ENCODE results near the gene CCL13. TPM values are rescaled to one million over a fixed set of nuclear protein-coding genes. Genes with fewer than 3 reads are reported as not detected.

The CCL13 gene
- total RNA-seq, 4 donors from 2014 or later: 1.5 TPM; not detected in 3

DNA sequence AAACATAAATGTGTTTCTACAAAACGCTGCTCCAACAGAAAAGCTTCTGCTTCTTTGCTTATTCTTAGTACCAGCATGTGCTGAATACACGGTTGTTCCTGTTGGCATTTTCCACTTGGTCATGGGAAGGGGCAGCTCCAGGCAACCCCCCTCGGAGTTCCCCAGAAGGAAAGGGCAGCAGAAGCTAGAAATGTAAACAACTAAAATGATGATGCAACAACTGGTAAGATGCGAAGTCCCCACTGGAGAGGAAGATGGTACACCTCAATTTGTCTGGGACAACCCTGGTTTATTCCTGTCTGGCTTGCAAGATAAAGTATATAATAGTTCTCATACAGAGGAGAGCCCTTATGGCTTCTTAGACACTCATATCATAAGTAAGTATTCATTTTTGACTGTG is 9.2 kb upstream of the CCL13 start:
- no peaks in the 10 kb centered on the region for H3K27me3 ChIP-seq
- H3K4me3 ChIP-seq: no peak overlapping the region
- ATAC-seq (no peak), DNase-seq (no peak)
- H3K9me3 ChIP-seq: no peaks in the 10 kb centered on the region
- H3K36me3 ChIP-seq: no peaks in the 10 kb centered on the region
- H3K4me1 ChIP-seq: no peaks in the 10 kb centered on the region
- H3K27ac ChIP-seq: no peak overlapping the region
- TF ChIP-seq, protein P1, sequence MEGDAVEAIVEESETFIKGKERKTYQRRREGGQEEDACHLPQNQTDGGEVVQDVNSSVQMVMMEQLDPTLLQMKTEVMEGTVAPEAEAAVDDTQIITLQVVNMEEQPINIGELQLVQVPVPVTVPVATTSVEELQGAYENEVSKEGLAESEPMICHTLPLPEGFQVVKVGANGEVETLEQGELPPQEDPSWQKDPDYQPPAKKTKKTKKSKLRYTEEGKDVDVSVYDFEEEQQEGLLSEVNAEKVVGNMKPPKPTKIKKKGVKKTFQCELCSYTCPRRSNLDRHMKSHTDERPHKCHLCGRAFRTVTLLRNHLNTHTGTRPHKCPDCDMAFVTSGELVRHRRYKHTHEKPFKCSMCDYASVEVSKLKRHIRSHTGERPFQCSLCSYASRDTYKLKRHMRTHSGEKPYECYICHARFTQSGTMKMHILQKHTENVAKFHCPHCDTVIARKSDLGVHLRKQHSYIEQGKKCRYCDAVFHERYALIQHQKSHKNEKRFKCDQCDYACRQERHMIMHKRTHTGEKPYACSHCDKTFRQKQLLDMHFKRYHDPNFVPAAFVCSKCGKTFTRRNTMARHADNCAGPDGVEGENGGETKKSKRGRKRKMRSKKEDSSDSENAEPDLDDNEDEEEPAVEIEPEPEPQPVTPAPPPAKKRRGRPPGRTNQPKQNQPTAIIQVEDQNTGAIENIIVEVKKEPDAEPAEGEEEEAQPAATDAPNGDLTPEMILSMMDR (IDR thresholded peaks at IDR 0.05 in 4 of 5, conservative IDR thresholded peaks at IDR 0.05 in 1 of 5): no peak
- no peak for TF ChIP-seq POLR2A (IDR thresholded peaks at IDR 0.05)
- in situ Hi-C loops (cut with MboI; ENCODE audit: low sequenced_read_pairs in 4 of 4): no loop called here
- intact Hi-C loops (cut with DNase I; ENCODE audit: low total_unique reads): no loop called here

DNA sequence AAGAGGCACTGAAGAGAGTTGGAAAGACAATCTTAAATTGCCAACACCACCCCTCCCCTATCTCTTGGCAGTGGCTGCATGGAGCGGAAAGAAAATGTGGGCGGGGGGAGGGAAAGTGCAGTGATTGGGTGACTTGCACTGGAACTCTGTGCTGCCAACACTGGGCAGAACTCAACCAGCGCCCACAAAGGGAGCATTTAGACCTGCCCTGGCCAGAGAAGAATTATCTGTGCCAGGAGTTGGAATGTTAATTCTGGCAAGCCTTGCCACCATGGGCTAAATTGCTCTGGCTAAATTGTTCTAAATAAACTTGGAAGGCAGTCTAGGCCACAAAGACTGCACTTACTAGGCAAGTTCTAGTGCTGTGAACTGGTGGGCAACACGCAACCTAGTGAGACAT is 6.5 kb upstream of the CCL13 start:
- H3K27me3 ChIP-seq: no peaks in the 10 kb centered on the region
- no peaks in the 10 kb centered on the region for H3K4me1 ChIP-seq
- H3K36me3 ChIP-seq: no peaks in the 10 kb centered on the region
- in situ Hi-C loops (cut with MboI; ENCODE audit: low sequenced_read_pairs in 4 of 4): no loop called here
- H3K9me3 ChIP-seq: no peaks in the 10 kb centered on the region
- no peak for DNase-seq
- no peak overlapping the region for H3K4me3 ChIP-seq
- no peak for ATAC-seq
- H3K27ac ChIP-seq: no peak overlapping the region
- intact Hi-C loops (cut with DNase I; ENCODE audit: low total_unique reads): no loop called here
- no peak for TF ChIP-seq POLR2A (IDR thresholded peaks at IDR 0.05)
- TF ChIP-seq, protein P1 (IDR thresholded peaks at IDR 0.05 in 4 of 5, conservative IDR thresholded peaks at IDR 0.05 in 1 of 5): no peak

DNA sequence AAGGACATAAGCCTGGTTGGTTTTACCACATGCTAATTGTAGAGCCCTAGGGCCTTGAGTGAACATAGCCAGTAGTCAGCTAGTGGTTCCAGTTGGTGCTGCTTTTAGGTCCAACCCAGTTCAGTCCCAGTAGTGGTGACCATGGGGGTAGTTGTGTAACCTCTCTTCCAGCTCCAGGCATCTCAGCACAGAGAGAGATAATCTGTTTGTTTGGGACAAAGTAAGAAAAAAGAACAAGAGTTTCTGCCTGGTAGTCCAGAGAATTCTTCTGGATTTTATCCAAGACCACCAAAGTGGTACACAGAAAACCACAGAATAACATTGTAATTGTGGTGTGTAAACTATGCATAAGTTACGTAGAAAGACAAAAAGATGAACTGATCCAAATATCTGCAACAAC is 5.2 kb upstream of the CCL13 start:
- DNase-seq: no peak
- TF ChIP-seq POLR2A (IDR thresholded peaks at IDR 0.05): no peak
- TF ChIP-seq, protein P1 (IDR thresholded peaks at IDR 0.05 in 4 of 5, conservative IDR thresholded peaks at IDR 0.05 in 1 of 5): no peak
- intact Hi-C loops (cut with DNase I; ENCODE audit: low total_unique reads): no loop called here
- no peak for ATAC-seq
- Histone ChIP-seq H3K36me3 (no peaks in the 10 kb centered on the region), H3K27me3 (no peaks in the 10 kb centered on the region), H3K27ac (no peak overlapping the region), H3K4me1 (no peaks in the 10 kb centered on the region), H3K4me3 (no peak overlapping the region), H3K9me3 (no peaks in the 10 kb centered on the region)
- in situ Hi-C loops (cut with MboI; ENCODE audit: low sequenced_read_pairs in 4 of 4): no loop called here

DNA sequence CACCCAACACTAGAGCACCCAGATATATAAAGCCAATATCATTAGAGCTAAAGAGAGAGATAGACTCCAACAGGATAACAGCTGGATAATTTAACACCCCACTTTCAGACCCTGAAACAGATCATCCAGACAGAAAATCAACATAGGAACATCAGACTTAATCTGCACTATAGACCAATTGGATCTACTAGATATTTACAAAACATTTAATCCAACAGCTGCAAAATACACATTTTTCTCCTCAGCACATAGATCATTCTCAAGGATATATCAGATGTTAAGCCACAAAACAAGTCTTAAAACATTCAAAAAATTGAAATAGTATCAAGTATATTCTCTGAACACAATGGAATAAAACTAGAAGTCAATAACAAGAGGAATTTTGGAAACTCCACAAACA is 4.1 kb upstream of the CCL13 start:
- ATAC-seq: no peak
- no peaks in the 10 kb centered on the region for H3K4me1 ChIP-seq
- in situ Hi-C loops (cut with MboI; ENCODE audit: low sequenced_read_pairs in 4 of 4): no loop called here
- TF ChIP-seq, protein P1 (IDR thresholded peaks at IDR 0.05 in 4 of 5, conservative IDR thresholded peaks at IDR 0.05 in 1 of 5): no peak
- no peak for TF ChIP-seq POLR2A (IDR thresholded peaks at IDR 0.05)
- no peaks in the 10 kb centered on the region for H3K9me3 ChIP-seq
- no peak overlapping the region for H3K27ac ChIP-seq
- no peaks in the 10 kb centered on the region for H3K36me3 ChIP-seq
- intact Hi-C loops (cut with DNase I; ENCODE audit: low total_unique reads): no loop called here
- no peaks in the 10 kb centered on the region for H3K27me3 ChIP-seq
- no peak for DNase-seq
- no peak overlapping the region for H3K4me3 ChIP-seq

DNA sequence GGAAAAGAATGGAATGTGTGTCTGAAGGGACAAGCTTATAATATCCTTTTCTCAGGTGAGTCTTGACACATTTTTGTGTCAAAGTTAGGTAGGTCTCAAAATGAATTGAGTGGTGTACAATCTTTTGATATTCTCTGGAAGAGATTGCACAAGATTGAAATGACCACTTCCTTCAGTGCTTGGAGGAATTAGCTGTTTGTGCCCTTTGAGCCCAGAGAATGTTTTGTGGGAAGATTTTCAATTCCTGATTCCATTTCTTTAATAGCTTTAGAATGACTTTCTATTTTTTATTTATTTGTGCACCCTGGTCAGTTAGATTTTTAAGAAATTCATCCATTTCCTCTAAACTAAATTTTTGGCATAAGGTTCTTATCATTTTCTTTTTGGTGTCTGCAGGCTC is 1.6 kb upstream of the CCL13 start:
- H3K4me3 ChIP-seq: no peak overlapping the region
- TF ChIP-seq, protein P1 (IDR thresholded peaks at IDR 0.05 in 4 of 5, conservative IDR thresholded peaks at IDR 0.05 in 1 of 5): no peak
- no peak for TF ChIP-seq POLR2A (IDR thresholded peaks at IDR 0.05)
- no peak for DNase-seq
- H3K27ac ChIP-seq: no peak overlapping the region
- H3K9me3 ChIP-seq: no peaks in the 10 kb centered on the region
- no peaks in the 10 kb centered on the region for H3K4me1 ChIP-seq
- intact Hi-C loops (cut with DNase I; ENCODE audit: low total_unique reads): loop anchor here (5.0 kb wide), 1 partner anchor 32 kb away; no protein-coding TSS in a partner anchor
- in situ Hi-C loops (cut with MboI; ENCODE audit: low sequenced_read_pairs in 4 of 4): no loop called here
- no peak for ATAC-seq
- no peaks in the 10 kb centered on the region for H3K27me3 ChIP-seq
- H3K36me3 ChIP-seq: no peaks in the 10 kb centered on the region
